Measurements from ENCODE around the gene OR52M1. TPM values are rescaled to one million over a fixed set of nuclear protein-coding genes. Genes with fewer than 3 reads are reported as not detected.

OR52M1 gene
- not detected for polyA plus RNA-seq (2013, experiment 1 of 2)
- polyA plus RNA-seq (2013, experiment 2 of 2): not detected

- WGBS: 79% methylated on average over 3 of the region's 5 CpGs
- Histone ChIP-seq H3K9ac (ENCODE audit: low read length) (no peak within 1 kb of the TSS), H3K4me2 (ENCODE audit: low read length, poor library complexity, severe bottlenecking) (no peak within 1 kb of the TSS), H3K36me3 (ENCODE audit: control insufficient read depth in 1 of 2, insufficient read depth in 2 of 2, low read depth in 1 of 2, low read length in 2 of 2) (no peaks in the 10 kb centered on the region), H3K18ac (ENCODE audit: low read depth in 1 of 2, low read length in 2 of 2) (no peak within 1 kb of the TSS), H3K23ac (ENCODE audit: low read length in 2 of 2) (no peak within 1 kb of the TSS), H4K8ac (ENCODE audit: low read length) (no peak within 1 kb of the TSS), H2BK15ac (ENCODE audit: low read depth, poor library complexity, severe bottlenecking) (no peak within 1 kb of the TSS), H3K4me3 (ENCODE audit: insufficient read depth in 1 of 2, low read depth in 1 of 2, low read length in 2 of 2) (no peak within 1 kb of the TSS), H3K27ac (ENCODE audit: low read length, poor library complexity, severe bottlenecking) (no peak within 1 kb of the TSS), H2BK5ac (ENCODE audit: low read depth, low read length, poor library complexity, severe bottlenecking) (no peak within 1 kb of the TSS), H2BK120ac (ENCODE audit: low read depth, low read length) (no peak within 1 kb of the TSS), H4K91ac (ENCODE audit: low read length) (no peak within 1 kb of the TSS), H3K14ac (ENCODE audit: low read length in 2 of 2) (no peak within 1 kb of the TSS), H2AK5ac (ENCODE audit: low read length, severe bottlenecking) (no peak within 1 kb of the TSS), H2BK12ac (ENCODE audit: low read length in 2 of 2) (no peak within 1 kb of the TSS), H3K27me3 (ENCODE audit: control insufficient read depth in 1 of 2, insufficient read depth in 1 of 2, low read length in 2 of 2) (peaks cover 0 to 19% of the 10 kb centered on the region in 2 experiments), H3K4ac (ENCODE audit: low read depth in 1 of 2, low read length in 2 of 2) (no peak within 1 kb of the TSS), H3K9me3 (ENCODE audit: control insufficient read depth, low read length) (no peaks in the 10 kb centered on the region), H3K4me1 (ENCODE audit: control insufficient read depth, insufficient read depth, low read depth, low read length) (no peaks in the 10 kb centered on the region), H2AFZ (ENCODE audit: low read depth, low read length) (no peak within 1 kb of the TSS), H3K79me1 (replicated peaks; ENCODE audit: low read length, poor library complexity, severe bottlenecking) (no peaks in the 10 kb centered on the region)
- no peak for DNase-seq
Measured at GRCh38 chr11:4544891-4545290, at the start of gene OR52M1. OR52M1 (plus strand) TSS chr11:4545191; CDS start chr11:4545191, 0 bp downstream.

- no peak overlapping the region for H3K4me3 ChIP-seq (ENCODE audit: insufficient read depth in 1 of 2, low read depth in 1 of 2, low read length in 2 of 2)
- H3K36me3 ChIP-seq (ENCODE audit: control insufficient read depth in 1 of 2, insufficient read depth in 2 of 2, low read depth in 1 of 2, low read length in 2 of 2): no peaks in the 10 kb centered on the region
- H2BK15ac ChIP-seq (ENCODE audit: low read depth, poor library complexity, severe bottlenecking): no peak overlapping the region
- H3K23ac ChIP-seq (ENCODE audit: low read length in 2 of 2): no peak overlapping the region
- no peak overlapping the region for H2BK5ac ChIP-seq (ENCODE audit: low read depth, low read length, poor library complexity, severe bottlenecking)
- H2AFZ ChIP-seq (ENCODE audit: low read depth, low read length): no peak overlapping the region
- 80% methylated on average over 7 of the region's 7 CpGs for WGBS
- H3K9ac ChIP-seq (ENCODE audit: low read length): no peak overlapping the region
- no peak for DNase-seq
- H2AK5ac ChIP-seq (ENCODE audit: low read length, severe bottlenecking): no peak overlapping the region
- H3K79me1 ChIP-seq (replicated peaks; ENCODE audit: low read length, poor library complexity, severe bottlenecking): no peaks in the 10 kb centered on the region
- no peaks in the 10 kb centered on the region for H3K9me3 ChIP-seq (ENCODE audit: control insufficient read depth, low read length)
- no peaks in the 10 kb centered on the region for H3K4me1 ChIP-seq (ENCODE audit: control insufficient read depth, insufficient read depth, low read depth, low read length)
- H3K14ac ChIP-seq (ENCODE audit: low read length in 2 of 2): no peak overlapping the region
- no peak overlapping the region for H4K91ac ChIP-seq (ENCODE audit: low read length)
- peaks cover 0 to 28% of the 10 kb centered on the region in 2 experiments for H3K27me3 ChIP-seq (ENCODE audit: control insufficient read depth in 1 of 2, insufficient read depth in 1 of 2, low read length in 2 of 2)
- H3K27ac ChIP-seq (ENCODE audit: low read length, poor library complexity, severe bottlenecking): no peak overlapping the region
- H3K18ac ChIP-seq (ENCODE audit: low read depth in 1 of 2, low read length in 2 of 2): no peak overlapping the region
- no peak overlapping the region for H3K4ac ChIP-seq (ENCODE audit: low read depth in 1 of 2, low read length in 2 of 2)
- no peak overlapping the region for H4K8ac ChIP-seq (ENCODE audit: low read length)
- no peak overlapping the region for H2BK12ac ChIP-seq (ENCODE audit: low read length in 2 of 2)
- no peak overlapping the region for H2BK120ac ChIP-seq (ENCODE audit: low read depth, low read length)
- no peak overlapping the region for H3K4me2 ChIP-seq (ENCODE audit: low read length, poor library complexity, severe bottlenecking)
Measured at GRCh38 chr11:4495487-4495886, 49.5 kb upstream of the OR52M1 start.

GRCh38 chr11:4495986-4496385 is 49.0 kb upstream of the OR52M1 start:
- no peak overlapping the region for H3K4ac ChIP-seq (ENCODE audit: low read depth in 1 of 2, low read length in 2 of 2)
- no peak for DNase-seq
- no peak overlapping the region for H2BK120ac ChIP-seq (ENCODE audit: low read depth, low read length)

GRCh38 chr11:4496557-4497248 is 48.3 kb upstream of the OR52M1 start:
- H2BK120ac ChIP-seq (ENCODE audit: low read depth, low read length): no peak overlapping the region
- H3K4me2 ChIP-seq (ENCODE audit: low read length, poor library complexity, severe bottlenecking): no peak overlapping the region
- H2AFZ ChIP-seq (ENCODE audit: low read depth, low read length): no peak overlapping the region
- no peak overlapping the region for H3K27ac ChIP-seq (ENCODE audit: low read length, poor library complexity, severe bottlenecking)
- H2BK12ac ChIP-seq (ENCODE audit: low read length in 2 of 2): no peak overlapping the region
- peak overlapping the region in 1 of 2 experiments; percentile 36 for H3K4me3 ChIP-seq (ENCODE audit: insufficient read depth in 1 of 2, low read depth in 1 of 2, low read length in 2 of 2)
- H4K8ac ChIP-seq (ENCODE audit: low read length): no peak overlapping the region
- H3K23ac ChIP-seq (ENCODE audit: low read length in 2 of 2): no peak overlapping the region
- no peak overlapping the region for H3K18ac ChIP-seq (ENCODE audit: low read depth in 1 of 2, low read length in 2 of 2)
- H2AK5ac ChIP-seq (ENCODE audit: low read length, severe bottlenecking): no peak overlapping the region
- H2BK5ac ChIP-seq (ENCODE audit: low read depth, low read length, poor library complexity, severe bottlenecking): no peak overlapping the region
- H3K27me3 ChIP-seq (ENCODE audit: control insufficient read depth in 1 of 2, insufficient read depth in 1 of 2, low read length in 2 of 2): peaks cover 0 to 28% of the 10 kb centered on the region in 2 experiments
- H2BK15ac ChIP-seq (ENCODE audit: low read depth, poor library complexity, severe bottlenecking): no peak overlapping the region
- no peaks in the 10 kb centered on the region for H3K79me1 ChIP-seq (replicated peaks; ENCODE audit: low read length, poor library complexity, severe bottlenecking)
- no peaks in the 10 kb centered on the region for H3K36me3 ChIP-seq (ENCODE audit: control insufficient read depth in 1 of 2, insufficient read depth in 2 of 2, low read depth in 1 of 2, low read length in 2 of 2)
- no peak overlapping the region for H3K9ac ChIP-seq (ENCODE audit: low read length)
- DNase-seq: no peak
- 83% methylated on average over 15 of the region's 15 CpGs for WGBS
- no peak overlapping the region for H3K14ac ChIP-seq (ENCODE audit: low read length in 2 of 2)
- H4K91ac ChIP-seq (ENCODE audit: low read length): no peak overlapping the region
- no peak overlapping the region for H3K4ac ChIP-seq (ENCODE audit: low read depth in 1 of 2, low read length in 2 of 2)
- H3K4me1 ChIP-seq (ENCODE audit: control insufficient read depth, insufficient read depth, low read depth, low read length): no peaks in the 10 kb centered on the region
- H3K9me3 ChIP-seq (ENCODE audit: control insufficient read depth, low read length): no peaks in the 10 kb centered on the region

More at GRCh38 chr11:4495986-4496385, 49.0 kb upstream of the OR52M1 start:
- no peak overlapping the region for H3K14ac ChIP-seq (ENCODE audit: low read length in 2 of 2)
- H4K8ac ChIP-seq (ENCODE audit: low read length): no peak overlapping the region
- peaks cover 0 to 28% of the 10 kb centered on the region in 2 experiments for H3K27me3 ChIP-seq (ENCODE audit: control insufficient read depth in 1 of 2, insufficient read depth in 1 of 2, low read length in 2 of 2)
- H3K79me1 ChIP-seq (replicated peaks; ENCODE audit: low read length, poor library complexity, severe bottlenecking): no peaks in the 10 kb centered on the region
- WGBS: 75% methylated on average over 6 of the region's 6 CpGs
- no peaks in the 10 kb centered on the region for H3K36me3 ChIP-seq (ENCODE audit: control insufficient read depth in 1 of 2, insufficient read depth in 2 of 2, low read depth in 1 of 2, low read length in 2 of 2)
- no peaks in the 10 kb centered on the region for H3K4me1 ChIP-seq (ENCODE audit: control insufficient read depth, insufficient read depth, low read depth, low read length)
- H3K9ac ChIP-seq (ENCODE audit: low read length): no peak overlapping the region
- H3K27ac ChIP-seq (ENCODE audit: low read length, poor library complexity, severe bottlenecking): no peak overlapping the region
- no peak overlapping the region for H2AK5ac ChIP-seq (ENCODE audit: low read length, severe bottlenecking)
- H3K23ac ChIP-seq (ENCODE audit: low read length in 2 of 2): no peak overlapping the region
- H3K9me3 ChIP-seq (ENCODE audit: control insufficient read depth, low read length): no peaks in the 10 kb centered on the region
- H2BK12ac ChIP-seq (ENCODE audit: low read length in 2 of 2): no peak overlapping the region
- H3K18ac ChIP-seq (ENCODE audit: low read depth in 1 of 2, low read length in 2 of 2): no peak overlapping the region
- H2BK15ac ChIP-seq (ENCODE audit: low read depth, poor library complexity, severe bottlenecking): no peak overlapping the region
- H3K4me3 ChIP-seq (ENCODE audit: insufficient read depth in 1 of 2, low read depth in 1 of 2, low read length in 2 of 2): peak overlapping the region in 1 of 2 experiments; percentile 36
- H4K91ac ChIP-seq (ENCODE audit: low read length): no peak overlapping the region
- no peak overlapping the region for H2BK5ac ChIP-seq (ENCODE audit: low read depth, low read length, poor library complexity, severe bottlenecking)
- no peak overlapping the region for H3K4me2 ChIP-seq (ENCODE audit: low read length, poor library complexity, severe bottlenecking)
- H2AFZ ChIP-seq (ENCODE audit: low read depth, low read length): no peak overlapping the region

All from mesenchymal stem cell (in vitro differentiated cells and primary cell).